GM12874 (cell line): ENCODE results near the gene TMUB1.

ENCODE experiments used
- CTCF ChIP-seq: IDR thresholded peaks from 2 replicates; pipeline ENCODE4 v1.5.1; 2011; ENCODE audit warnings: low read depth, mild to moderate bottlenecking, control low read depth, low read length, moderate library complexity; ENCODE audit not compliant: insufficient read depth

The TMUB1 gene

DNA sequence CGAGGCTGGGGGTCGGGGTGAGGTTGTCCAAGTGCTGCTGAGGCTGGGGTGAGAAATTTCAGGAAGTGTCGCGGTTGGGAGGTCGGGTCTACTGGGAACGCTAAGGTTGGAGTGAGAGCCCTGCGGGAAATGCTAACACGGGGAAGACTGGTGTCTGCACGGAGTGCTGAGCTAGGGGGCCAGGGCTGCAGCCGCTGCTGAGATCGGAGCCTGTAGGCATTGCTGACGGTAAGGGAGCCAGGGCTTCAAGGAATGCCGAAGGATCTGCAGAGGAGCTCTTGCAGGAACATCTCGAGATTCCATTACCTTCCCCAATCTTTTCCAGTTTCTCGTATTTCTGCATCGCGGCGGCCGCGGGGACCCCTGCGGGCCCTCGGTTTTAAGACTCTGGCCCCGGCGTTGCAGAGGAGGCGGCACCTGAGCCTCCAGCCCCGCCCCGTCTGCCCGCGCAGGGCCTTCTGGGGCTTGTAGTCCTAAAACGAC is 25.7 kb downstream of the TMUB1 start, which contains the start of gene CDK5:
Gene CDK5 (minus strand): TSS at position 392 of the 483 bp plus-strand sequence. CDS start 49 bp downstream, at position 343.
- no peak for TF ChIP-seq CTCF

- no peak for TF ChIP-seq CTCF
These were observed 26.4 kb downstream of the TMUB1 start for GRCh38 chr7:151056666-151057505.

- no peak for TF ChIP-seq CTCF
These were observed 27.0 kb downstream of the TMUB1 start for GRCh38 chr7:151056283-151056665.

DNA sequence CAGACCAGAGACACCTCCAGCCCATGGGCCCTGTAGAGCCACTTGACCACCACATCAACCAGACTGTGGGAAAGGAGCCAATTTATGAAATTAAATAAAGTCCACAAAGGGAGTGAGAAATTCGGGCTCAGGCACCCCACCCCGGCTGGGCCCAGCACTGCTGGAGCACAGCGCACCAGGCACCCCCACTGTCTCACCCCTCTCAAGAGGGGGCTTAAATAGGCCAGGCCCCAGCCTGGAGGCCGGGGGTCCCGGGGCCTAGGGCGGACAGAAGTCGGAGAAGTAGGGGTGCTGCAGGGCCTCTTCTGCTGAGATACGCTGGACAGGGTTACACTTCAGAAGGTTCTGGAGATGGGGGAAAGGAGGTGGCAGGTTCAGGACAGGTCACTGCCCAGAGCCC is 29.5 kb downstream of the TMUB1 start:
- TF ChIP-seq CTCF, result no peak

DNA sequence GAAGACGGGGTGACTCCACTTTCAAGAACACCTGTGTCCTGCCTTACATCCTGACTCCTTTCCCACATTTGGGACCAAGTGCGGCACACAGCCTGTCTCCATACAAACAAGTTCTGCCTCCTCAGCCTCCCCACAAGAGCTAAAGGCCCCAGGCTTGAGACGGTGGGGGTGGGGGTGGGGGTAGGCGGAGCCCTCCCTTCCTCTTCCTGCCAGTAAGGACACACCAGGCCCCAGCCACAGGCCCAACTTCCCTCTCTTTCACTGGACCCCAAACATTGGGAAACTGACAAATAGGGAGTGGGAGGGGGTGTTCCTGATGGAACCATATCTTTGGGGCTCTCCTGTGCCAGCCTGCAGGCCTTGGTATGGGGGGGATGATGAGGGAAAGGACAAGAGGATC is 30.2 kb downstream of the TMUB1 start:
- no peak for TF ChIP-seq CTCF

GRCh38 chr7:151051108-151051507 is 32.2 kb downstream of the TMUB1 start:
- TF ChIP-seq CTCF, result no peak

DNA sequence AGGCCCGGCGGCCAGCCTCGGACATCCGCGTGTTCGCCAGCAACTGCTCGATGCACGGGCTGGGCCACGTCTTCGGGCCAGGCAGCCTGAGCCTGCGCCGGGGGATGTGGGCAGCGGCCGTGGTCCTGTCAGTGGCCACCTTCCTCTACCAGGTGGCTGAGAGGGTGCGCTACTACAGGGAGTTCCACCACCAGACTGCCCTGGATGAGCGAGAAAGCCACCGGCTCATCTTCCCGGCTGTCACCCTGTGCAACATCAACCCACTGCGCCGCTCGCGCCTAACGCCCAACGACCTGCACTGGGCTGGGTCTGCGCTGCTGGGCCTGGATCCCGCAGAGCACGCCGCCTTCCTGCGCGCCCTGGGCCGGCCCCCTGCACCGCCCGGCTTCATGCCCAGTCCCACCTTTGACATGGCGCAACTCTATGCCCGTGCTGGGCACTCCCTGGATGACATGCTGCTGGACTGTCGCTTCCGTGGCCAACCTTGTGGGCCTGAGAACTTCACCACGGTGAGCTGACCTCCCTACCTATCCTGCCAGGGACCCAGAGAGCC is 34.3 kb downstream of the TMUB1 start:
- no peak for TF ChIP-seq CTCF
